ENCODE data around the gene FLNB.

Gene FLNB

GRCh38 chr3:58175187-58175436 lies 166.9 kb downstream of the FLNB start:
- POLR2A ChIA-PET = no interaction called here
- CTCF ChIA-PET = interaction anchor here (0.7 to 6.1 kb wide), 8 partner anchors 8 to 205 kb away, joined by 3 to 67 read pairs (median 3); partner anchors contain the start of gene FLNB
- TF ChIP-seq CTCF (IDR thresholded peaks at IDR 0.05; ENCODE audit: control extremely low read depth, extremely low read depth, low read depth, missing control alignments) = no peak
- no peak for DNase-seq (ENCODE audit: extremely low spot score)

DNA sequence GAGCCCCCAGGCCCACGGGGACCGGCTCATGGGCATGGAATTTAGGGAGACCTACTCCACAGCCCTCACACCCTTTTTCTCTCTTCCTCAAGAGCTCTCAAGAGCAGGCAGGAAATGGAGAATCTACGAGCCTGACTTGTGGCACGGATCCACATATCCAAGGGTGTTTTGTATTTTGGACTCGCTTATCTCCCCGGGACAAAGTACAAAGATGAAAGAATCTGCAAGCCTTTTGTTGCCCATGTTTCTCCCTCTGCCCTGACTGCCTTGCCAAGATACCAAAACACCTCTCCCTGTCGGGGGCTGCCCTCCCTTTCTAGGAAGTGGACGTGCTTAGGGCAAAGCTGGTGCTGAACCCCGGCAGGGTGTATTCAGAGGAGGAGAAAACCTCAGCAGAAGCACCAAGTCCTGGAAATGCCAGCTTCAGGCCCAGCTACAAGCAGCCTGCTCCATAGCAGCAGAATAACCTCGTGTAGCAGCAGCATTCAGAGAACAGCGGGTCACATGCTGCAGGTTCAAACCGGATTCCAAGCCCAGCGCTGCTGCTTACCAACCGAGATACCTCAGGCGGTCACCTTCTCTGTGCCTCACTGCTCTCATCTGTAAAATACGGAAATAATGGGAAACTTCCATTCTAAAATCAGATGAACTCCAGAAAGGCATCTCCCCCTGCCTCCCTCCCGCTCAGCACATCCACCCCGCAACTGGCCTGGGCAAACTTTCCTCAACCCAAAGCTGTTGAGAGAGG lies 167.4 kb downstream of the FLNB start:
- ChIA-PET CTCF (interaction anchor here (0.7 to 6.1 kb wide), 9 partner anchors 9 to 455 kb away, joined by 3 to 67 read pairs (median 4); partner anchors contain the start of gene FLNB), POLR2A (no interaction called here)
- no peak for TF ChIP-seq CTCF (IDR thresholded peaks at IDR 0.05; ENCODE audit: control extremely low read depth, extremely low read depth, low read depth, missing control alignments)
- no peak for DNase-seq (ENCODE audit: extremely low spot score)

DNA sequence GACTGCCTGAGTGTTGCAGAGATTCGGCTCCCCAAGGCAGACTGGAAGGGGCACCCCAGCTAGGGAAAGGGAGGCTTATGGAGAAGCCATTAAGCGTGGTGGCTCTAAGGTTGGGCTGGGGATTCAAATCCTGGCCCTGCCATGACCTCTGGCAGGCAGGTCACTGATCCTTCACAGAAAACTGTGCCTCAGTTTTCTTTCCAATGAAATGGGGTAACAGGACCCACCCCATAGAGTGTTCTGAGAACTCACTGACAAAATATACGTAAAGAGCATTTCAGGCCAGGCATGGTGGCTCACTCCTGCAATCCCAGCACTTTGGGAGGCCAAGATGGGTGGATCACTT lies 167.9 kb downstream of the FLNB start:
- ChIA-PET CTCF (interaction anchor here (0.8 to 4.1 kb wide), 6 partner anchors 9 to 454 kb away, joined by 3 to 35 read pairs (median 4); partner anchors contain the start of gene FLNB), POLR2A (no interaction called here)
- no peak for TF ChIP-seq CTCF (IDR thresholded peaks at IDR 0.05; ENCODE audit: control extremely low read depth, extremely low read depth, low read depth, missing control alignments)
- DNase-seq (ENCODE audit: extremely low spot score) = no peak

GRCh38 chr3:58176827-58177489 lies 168.7 kb downstream of the FLNB start:
- ChIA-PET CTCF (interaction anchor here (0.6 to 15.0 kb wide), 54 partner anchors 10 to 453 kb away, joined by 3 to 560 read pairs (median 5); partner anchors contain the start of genes FLNB, HTD2 and RPP14), POLR2A (interaction anchor here (0.7 kb wide), 1 partner anchor 624 kb away, joined by 4 read pairs; no protein-coding TSS in a partner anchor)
- no peak for TF ChIP-seq CTCF (IDR thresholded peaks at IDR 0.05; ENCODE audit: control extremely low read depth, extremely low read depth, low read depth, missing control alignments)
- no peak for DNase-seq (ENCODE audit: extremely low spot score)

DNA sequence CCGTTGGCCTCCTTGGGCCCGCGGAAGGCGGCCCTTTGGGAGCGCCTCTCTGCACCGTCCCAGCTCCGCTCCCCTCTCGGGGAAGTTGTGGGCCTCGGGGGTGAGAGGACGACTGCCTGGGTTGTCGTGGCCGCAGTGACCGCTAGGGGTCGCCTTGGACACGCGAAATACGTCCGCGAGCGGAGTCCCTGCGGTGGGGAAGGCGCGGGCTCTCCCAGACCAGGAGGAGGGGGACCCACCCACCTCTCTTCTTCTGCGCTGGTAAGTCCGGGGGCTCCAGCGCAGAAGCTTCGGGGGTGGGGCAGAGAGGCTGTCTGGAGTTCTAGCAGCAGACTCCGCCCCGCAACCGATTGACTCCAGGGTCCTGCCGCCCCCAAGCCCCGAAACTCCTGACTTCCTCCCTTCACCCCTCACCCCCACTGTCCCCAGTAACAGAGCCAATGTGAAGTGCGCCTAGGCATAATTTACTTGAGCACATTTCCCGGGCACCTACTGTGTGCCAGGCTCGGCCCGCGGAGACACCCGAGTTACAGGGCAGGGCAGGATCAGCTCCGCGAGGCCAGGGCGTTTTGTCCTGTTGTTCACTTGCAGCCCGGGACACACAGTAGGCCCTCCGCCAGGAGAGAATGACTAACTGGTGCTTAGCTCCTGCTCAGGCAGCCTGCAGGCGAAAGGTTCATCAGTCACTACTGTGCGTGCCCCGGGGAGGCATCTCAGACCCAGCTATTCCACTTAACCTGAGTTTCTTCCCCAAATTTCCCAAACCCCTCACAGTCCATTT lies 169.7 kb downstream of the FLNB start:
- POLR2A ChIA-PET = no interaction called here
- peak; percentile 96 for TF ChIP-seq CTCF (IDR thresholded peaks at IDR 0.05; ENCODE audit: control extremely low read depth, extremely low read depth, low read depth, missing control alignments)
- CTCF ChIA-PET = interaction anchor here (0.6 to 15.0 kb wide), 63 partner anchors 11 to 452 kb away, joined by 3 to 560 read pairs (median 5); partner anchors contain the start of genes ABHD6, FLNB, HTD2 and KCTD6
- DNase-seq (ENCODE audit: extremely low spot score) = peak; percentile 89

DNA sequence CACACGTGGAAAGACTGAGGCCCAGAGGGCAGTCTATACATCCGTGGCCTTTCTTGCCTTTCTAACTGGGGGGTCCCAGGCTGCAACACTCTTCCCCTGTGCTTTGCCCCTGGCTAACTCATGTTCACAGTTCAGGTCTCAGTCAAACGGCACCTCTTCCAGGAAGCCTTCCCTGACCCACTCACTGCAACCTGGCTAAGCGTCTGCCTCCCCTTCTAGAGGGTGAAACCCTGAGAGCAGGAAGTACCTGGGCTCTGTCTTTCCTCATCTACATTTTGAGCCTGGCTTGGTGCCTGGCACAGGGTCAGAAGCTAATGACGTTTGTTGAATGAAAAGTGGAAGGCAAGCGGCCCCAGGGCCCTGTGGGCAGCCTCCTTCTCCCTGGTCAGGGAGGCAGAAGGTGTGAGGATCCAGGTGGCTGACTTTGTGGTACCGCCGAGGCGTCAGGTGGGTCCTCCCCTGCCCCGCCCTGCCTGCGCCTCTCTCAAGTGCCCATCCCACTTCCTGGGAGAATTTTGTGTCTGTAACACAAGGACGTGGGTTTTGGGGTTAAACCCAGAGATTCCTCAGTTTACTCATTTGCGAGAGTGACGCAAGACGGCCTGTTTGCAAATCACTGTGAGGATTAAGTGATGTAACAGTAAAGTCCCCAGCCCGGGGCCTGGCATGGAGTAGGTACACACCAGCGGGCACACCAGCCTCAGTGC lies 170.5 kb downstream of the FLNB start:
- TF ChIP-seq CTCF (IDR thresholded peaks at IDR 0.05; ENCODE audit: control extremely low read depth, extremely low read depth, low read depth, missing control alignments) = no peak
- ChIA-PET POLR2A (no interaction called here), CTCF (interaction anchor here (0.6 to 15.0 kb wide), 31 partner anchors 10 to 314 kb away, joined by 3 to 560 read pairs (median 5); partner anchors contain the start of genes ABHD6, FLNB, HTD2 and KCTD6)
- no peak for DNase-seq (ENCODE audit: extremely low spot score)
